IMR-90 (cell line): Measurements from ENCODE around the gene CTTN. TPM values are rescaled to one million over a fixed set of nuclear protein-coding genes. Genes with fewer than 3 reads are reported as not detected.

Experiments
- ATAC-seq: fragments of 200-7000 bp; cut with Tn5 transposase; 2 replicates; pipeline ENCODE4 v1.9.1; 2020; ENCODE audit warnings: low read depth, mild to moderate bottlenecking, moderate library complexity
- BruUV-seq: library from RNA; stranded (reverse); fragments of 400-500 nt; replicated peaks from 2 replicates; lab custom pipeline; 2021; lab: Mats Ljungman, UMichigan
- CTCF ChIA-PET: fragments of 300-600 bp; formaldehyde crosslinking; extraction: SDS; loops from one replicate; lab custom pipeline; 2021; ENCODE audit warnings: antibody characterized with exemption; lab: Yijun Ruan, JAX
- POLR2A ChIA-PET: fragments of 300-600 bp; sonication (Branson Sonifier 250); formaldehyde crosslinking; loops from one replicate; lab custom pipeline; 2022; ENCODE audit warnings: antibody characterized with exemption; ENCODE audit not compliant: unreplicated experiment; lab: Charles Lee
- DNase-seq: peaks from one replicate; pipeline ENCODE4 v3.0.0; 2013
- H2AFZ ChIP-seq: replicated peaks from 2 replicates; pipeline ENCODE3; 2013; ENCODE audit warnings: low read length, mild to moderate bottlenecking; ENCODE audit not compliant: poor library complexity
- H2AK5ac ChIP-seq: 2 replicates; pipeline ENCODE4 v1.6.1; 2013; ENCODE audit warnings: low read depth, low read length, inconsistent platforms
- H2AK9ac ChIP-seq: replicated peaks from 2 replicates; pipeline ENCODE3; 2013; ENCODE audit warnings: mild to moderate bottlenecking, low read depth, low read length, moderate library complexity; ENCODE audit not compliant: poor library complexity
- H2BK120ac ChIP-seq: 2 replicates; pipeline ENCODE4 v1.6.1; 2013; ENCODE audit warnings: low read depth, low read length, inconsistent platforms
- H2BK15ac ChIP-seq: 3 replicates; pipeline ENCODE4 v1.6.1; 2013; ENCODE audit warnings: low read depth, low read length, inconsistent platforms
- H2BK20ac ChIP-seq: 2 replicates; pipeline ENCODE4 v1.6.1; 2013; ENCODE audit warnings: low read depth, mild to moderate bottlenecking, inconsistent platforms, low read length, moderate library complexity
- H2BK5ac ChIP-seq: 2 replicates; pipeline ENCODE4 v1.6.1; 2013; ENCODE audit warnings: mild to moderate bottlenecking, low read depth, low read length, inconsistent platforms; ENCODE audit not compliant: poor library complexity, severe bottlenecking
- H3K14ac ChIP-seq: replicated peaks from 2 replicates; pipeline ENCODE4 v1.6.1; 2013; ENCODE audit warnings: low read depth, low read length, inconsistent platforms
- H3K18ac ChIP-seq: 2 replicates; pipeline ENCODE4 v1.6.1; 2013; ENCODE audit warnings: low read depth, low read length, control low read depth
- H3K23ac ChIP-seq: 2 replicates; pipeline ENCODE4 v1.6.1; 2013; ENCODE audit warnings: low read depth, low read length, inconsistent platforms
- H3K27ac ChIP-seq: 2 replicates; pipeline ENCODE4 v1.5.1; 2013; ENCODE audit warnings: mild to moderate bottlenecking, control low read depth, low read length; ENCODE audit not compliant: insufficient read depth
- H3K27me3 ChIP-seq: 2 replicates; pipeline ENCODE4 v1.6.1; 2013; ENCODE audit warnings: low read length; ENCODE audit not compliant: control insufficient read depth, insufficient read depth
- H3K36me3 ChIP-seq: 2 replicates; pipeline ENCODE4 v1.6.1; 2013; ENCODE audit warnings: low read length, mixed read lengths; ENCODE audit not compliant: control insufficient read depth, insufficient read depth
- H3K4ac ChIP-seq: 2 replicates; pipeline ENCODE4 v1.6.1; 2013; ENCODE audit warnings: low read depth, low read length, inconsistent platforms
- H3K4me1 ChIP-seq: 2 replicates; pipeline ENCODE4 v1.6.1; 2013; ENCODE audit warnings: low read length, mixed read lengths; ENCODE audit not compliant: control insufficient read depth, insufficient read depth
- H3K4me2 ChIP-seq: 2 replicates; pipeline ENCODE4 v1.6.1; 2013; ENCODE audit warnings: low read depth, mild to moderate bottlenecking, control low read depth, low read length, moderate library complexity
- H3K4me3 ChIP-seq: 2 replicates; pipeline ENCODE4 v1.5.1; 2013; ENCODE audit warnings: low read depth, mild to moderate bottlenecking, control low read depth, low read length, moderate library complexity; ENCODE audit not compliant: insufficient read depth
- H3K56ac ChIP-seq: 2 replicates; pipeline ENCODE4 v1.6.1; 2013; ENCODE audit warnings: low read length, inconsistent platforms; ENCODE audit not compliant: insufficient read depth; ENCODE audit errors: extremely low read depth
- H3K79me1 ChIP-seq, 2 experiments: 2 replicates each; pipeline ENCODE4 v1.6.1; 2013; ENCODE audit warnings: low read length in 2 of 2, inconsistent platforms in 1 of 2, low read depth in 1 of 2
- H3K9ac ChIP-seq: 2 replicates; pipeline ENCODE4 v1.6.1; 2013; ENCODE audit warnings: low read depth, low read length, control low read depth
- H3K9me1 ChIP-seq: 2 replicates; pipeline ENCODE4 v1.6.1; 2013; ENCODE audit warnings: low read length, inconsistent platforms; ENCODE audit not compliant: insufficient read depth
- H3K9me3 ChIP-seq: 2 replicates; pipeline ENCODE4 v1.6.1; 2013; ENCODE audit warnings: low read length; ENCODE audit not compliant: control insufficient read depth, insufficient read depth
- H4K20me1 ChIP-seq: 2 replicates; pipeline ENCODE4 v1.6.1; 2013; ENCODE audit warnings: low read length, inconsistent platforms; ENCODE audit not compliant: insufficient read depth
- H4K5ac ChIP-seq: 2 replicates; pipeline ENCODE4 v1.6.1; 2013; ENCODE audit warnings: mild to moderate bottlenecking, low read depth, low read length, control low read depth
- H4K8ac ChIP-seq, 2 experiments: 2 replicates each; pipeline ENCODE4 v1.6.1; 2013; ENCODE audit warnings: low read depth in 2 of 2, low read length in 2 of 2, control low read depth in 1 of 2, inconsistent platforms in 1 of 2
- H4K91ac ChIP-seq: 2 replicates; pipeline ENCODE4 v1.6.1; 2013; ENCODE audit warnings: low read depth, low read length, inconsistent platforms; ENCODE audit not compliant: insufficient read depth
- BHLHE40 ChIP-seq: fragments of 150-350 bp; IDR thresholded peaks from 2 replicates; pipeline ENCODE4 v1.6.1; 2016; ENCODE audit warnings: mild to moderate bottlenecking, low read depth, low read length
- CEBPB ChIP-seq: IDR thresholded peaks from 2 replicates; pipeline ENCODE4 v1.6.1; 2012; ENCODE audit warnings: low read depth, low read length, improper control_type of control experiment
- NFE2L2 ChIP-seq: fragments of 150-350 bp; IDR thresholded peaks from 2 replicates; pipeline ENCODE4 v1.6.1; 2016; ENCODE audit warnings: low read depth, mild to moderate bottlenecking, low read length
- WGBS, 2 experiments: methylation state at CpG; one replicate each; pipeline versions ENCODE4 v1.1.5 to v1.1.7; 2013; ENCODE audit warnings: missing lambda C conversion rate in 2 of 2; ENCODE audit not compliant: insufficient read length in 1 of 2; ENCODE audit errors: extremely low coverage in 2 of 2; 5-methylcytosine and 5-hydroxymethylcytosine counted together
- dilution Hi-C: fragments of 300-500 bp; cut with HindIII; formaldehyde crosslinking; loops from one replicate; pipeline ENCODE4 v1.14.3; 2018; ENCODE audit warnings: low sequenced_read_pairs; ENCODE audit not compliant: unreplicated experiment
- in situ Hi-C: fragments of 300-500 bp; cut with MboI; formaldehyde crosslinking; loops from 3 replicates; pipeline ENCODE4 v1.14.3; 2019; ENCODE audit warnings: low sequenced_read_pairs, inconsistent platforms, mixed read lengths
- intact Hi-C: fragments of 100-400 bp; cut with micrococcal nuclease; formaldehyde crosslinking; loops from 2 replicates; pipeline ENCODE4 v1.10.0; 2022
- polyA plus RNA-seq, 3 experiments: library from polyadenylated mRNA; depleted of rRNA; stranded (reverse); fragments of >200 nt; gene quantifications; 2 replicates each; pipeline ENCODE4 v1.2.3, GENCODE V29; 2012; ENCODE audit warnings: low replicate concordance in 1 of 3
- total RNA-seq: library from RNA; depleted of rRNA; stranded (reverse); fragments of >200 nt; gene quantifications from 2 replicates; pipeline ENCODE4 v1.2.3, GENCODE V29; 2012
- TF ChIP-seq, protein P1 (sequence below): conservative IDR thresholded peaks from 2 replicates; pipeline ENCODE4 v1.5.1; 2012; ENCODE audit warnings: mild to moderate bottlenecking, low read depth, low read length, improper control_type of control experiment
- TF ChIP-seq, protein P2 (sequence below): fragments of 150-350 bp; IDR thresholded peaks from 2 replicates; pipeline ENCODE4 v1.6.1; 2017; ENCODE audit warnings: mild to moderate bottlenecking, antibody characterized with exemption, low read length, low read depth

Gene CTTN
- total and polyA plus RNA-seq, 2 of the 4 experiments (the other 2 are of a cell fraction): 287 to 296 TPM

- no peak overlapping the region for H3K56ac ChIP-seq
- peaks cover 68% of the 10 kb centered on the region for H3K36me3 ChIP-seq
- no peak overlapping the region for H3K27ac ChIP-seq
- no peaks in the 10 kb centered on the region for H3K4me1 ChIP-seq
- H4K8ac ChIP-seq: no peak overlapping the region
- H4K5ac ChIP-seq: no peak overlapping the region
- H3K18ac ChIP-seq: no peak overlapping the region
- H4K20me1 ChIP-seq: peaks cover 52% of the 10 kb centered on the region
- no peak overlapping the region for H2AFZ ChIP-seq
- no peak overlapping the region for H3K23ac ChIP-seq
- no peak overlapping the region for H2BK20ac ChIP-seq
- H2AK5ac ChIP-seq: no peak overlapping the region
- H4K91ac ChIP-seq: no peak overlapping the region
- WGBS, 2 experiments: 98% methylated on average over 7 of the region's 15 CpGs; no CpG with 5 or more reads in 1 of the 2 experiments
- dilution Hi-C loops (no loop called here), intact Hi-C loops (no loop called here), in situ Hi-C loops (no loop called here)
- ChIA-PET POLR2A (no interaction called here), CTCF (no interaction called here)
- no peak overlapping the region for H3K4me2 ChIP-seq
- no peaks in the 10 kb centered on the region for H3K9me3 ChIP-seq
- H3K4me3 ChIP-seq: no peak overlapping the region
- no peak overlapping the region for H2AK9ac ChIP-seq
- H3K27me3 ChIP-seq: no peaks in the 10 kb centered on the region
- no peak overlapping the region for H3K14ac ChIP-seq
- no peak overlapping the region for H2BK120ac ChIP-seq
- H3K4ac ChIP-seq: no peak overlapping the region
- ATAC-seq (no peak), DNase-seq (no peak)
- H2BK5ac ChIP-seq: no peak overlapping the region
- H3K79me1 ChIP-seq: peaks cover 6 to 29% of the 10 kb centered on the region in 2 experiments; a peak in 3 of 4 replicates
- H3K9me1 ChIP-seq: no peaks in the 10 kb centered on the region
- BruUV-seq: no TSS peak
- no peak overlapping the region for H2BK15ac ChIP-seq
- no peak for TF ChIP-seq CEBPB
- TF ChIP-seq, protein P1, sequence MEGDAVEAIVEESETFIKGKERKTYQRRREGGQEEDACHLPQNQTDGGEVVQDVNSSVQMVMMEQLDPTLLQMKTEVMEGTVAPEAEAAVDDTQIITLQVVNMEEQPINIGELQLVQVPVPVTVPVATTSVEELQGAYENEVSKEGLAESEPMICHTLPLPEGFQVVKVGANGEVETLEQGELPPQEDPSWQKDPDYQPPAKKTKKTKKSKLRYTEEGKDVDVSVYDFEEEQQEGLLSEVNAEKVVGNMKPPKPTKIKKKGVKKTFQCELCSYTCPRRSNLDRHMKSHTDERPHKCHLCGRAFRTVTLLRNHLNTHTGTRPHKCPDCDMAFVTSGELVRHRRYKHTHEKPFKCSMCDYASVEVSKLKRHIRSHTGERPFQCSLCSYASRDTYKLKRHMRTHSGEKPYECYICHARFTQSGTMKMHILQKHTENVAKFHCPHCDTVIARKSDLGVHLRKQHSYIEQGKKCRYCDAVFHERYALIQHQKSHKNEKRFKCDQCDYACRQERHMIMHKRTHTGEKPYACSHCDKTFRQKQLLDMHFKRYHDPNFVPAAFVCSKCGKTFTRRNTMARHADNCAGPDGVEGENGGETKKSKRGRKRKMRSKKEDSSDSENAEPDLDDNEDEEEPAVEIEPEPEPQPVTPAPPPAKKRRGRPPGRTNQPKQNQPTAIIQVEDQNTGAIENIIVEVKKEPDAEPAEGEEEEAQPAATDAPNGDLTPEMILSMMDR: no peak
- TF ChIP-seq, protein P2, sequence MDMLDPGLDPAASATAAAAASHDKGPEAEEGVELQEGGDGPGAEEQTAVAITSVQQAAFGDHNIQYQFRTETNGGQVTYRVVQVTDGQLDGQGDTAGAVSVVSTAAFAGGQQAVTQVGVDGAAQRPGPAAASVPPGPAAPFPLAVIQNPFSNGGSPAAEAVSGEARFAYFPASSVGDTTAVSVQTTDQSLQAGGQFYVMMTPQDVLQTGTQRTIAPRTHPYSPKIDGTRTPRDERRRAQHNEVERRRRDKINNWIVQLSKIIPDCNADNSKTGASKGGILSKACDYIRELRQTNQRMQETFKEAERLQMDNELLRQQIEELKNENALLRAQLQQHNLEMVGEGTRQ: no peak
- no peak for TF ChIP-seq BHLHE40
- TF ChIP-seq NFE2L2: no peak
- H3K9ac ChIP-seq: no peak overlapping the region
Observed at GRCh38 chr11:70436501-70436860, 38.2 kb downstream of the CTTN start.
